Peyer's patch (tissue), 4 donors: ENCODE data around the gene ARCN1.

Experiments
- CTCF ChIP-seq, 6 experiments: fragments of 450-650 bp in 4 of 6; fragments of 200-600 bp in 2 of 6; sonication (generic) in 1 of 6; IDR thresholded peaks; one replicate each; pipeline ENCODE4 v1.5.1; 2017 to 2019; ENCODE audit warnings: antibody characterized with exemption in 6 of 6, mild to moderate bottlenecking in 3 of 6, moderate library complexity in 1 of 6
- POLR2A ChIP-seq, 2 donors: fragments of 450-650 bp; IDR thresholded peaks; one replicate each; pipeline ENCODE4 v1.5.1; 2017; ENCODE audit warnings: antibody characterized with exemption in 2 of 2, mild to moderate bottlenecking in 2 of 2, moderate library complexity in 2 of 2

GRCh38 chr11:118635642-118636041 lies 63.4 kb downstream of the ARCN1 start:
- TF ChIP-seq CTCF (IDR thresholded peaks at IDR 0.05) (no peak), POLR2A (IDR thresholded peaks at IDR 0.05) (no peak)
